Skeletal muscle tissue (tissue), 4 donors: ENCODE measurements around the gene RNF180. TPM values are rescaled to one million over a fixed set of nuclear protein-coding genes. Genes with fewer than 3 reads are reported as not detected.
"Not testable (repeated sequence)": the region's sequence is repeated elsewhere in the genome, so short reads cannot be mapped to it uniquely, and the experiment has no call there.

Experiments used
- H3K27ac ChIP-seq: one replicate; pipeline ENCODE4 v1.7.0; 2013; ENCODE audit warnings: mild to moderate bottlenecking, low read depth, low read length, inconsistent platforms
- H3K27me3 ChIP-seq, 3 donors: one replicate each; pipeline ENCODE4 v1.7.0; 2013; ENCODE audit warnings: low read length in 3 of 3; ENCODE audit not compliant: control insufficient read depth in 3 of 3, insufficient read depth in 3 of 3
- H3K36me3 ChIP-seq, 3 donors: one replicate each; pipeline ENCODE4 v1.7.0; 2013; ENCODE audit warnings: low read length in 3 of 3; ENCODE audit not compliant: control insufficient read depth in 3 of 3, insufficient read depth in 3 of 3
- H3K4me1 ChIP-seq, 3 donors: one replicate each; pipeline ENCODE4 v1.7.0; 2013; ENCODE audit warnings: low read length in 3 of 3, mild to moderate bottlenecking in 3 of 3; ENCODE audit not compliant: control insufficient read depth in 3 of 3, insufficient read depth in 3 of 3
- H3K4me3 ChIP-seq, 3 donors: one replicate each; pipeline ENCODE4 v1.7.0; 2013; ENCODE audit warnings: low read length in 3 of 3
- H3K9ac ChIP-seq, 3 donors: one replicate each; pipeline ENCODE4 v1.7.0; 2013; ENCODE audit warnings: low read length in 3 of 3, mild to moderate bottlenecking in 3 of 3, moderate library complexity in 2 of 3, low read depth in 1 of 3
- H3K9me3 ChIP-seq, 3 donors: one replicate each; pipeline ENCODE4 v1.7.0; 2013; ENCODE audit warnings: low read length in 3 of 3; ENCODE audit not compliant: control insufficient read depth in 3 of 3
- total RNA-seq: library from RNA; depleted of rRNA; stranded (reverse); fragments of >200 nt; gene quantifications from one replicate; pipeline ENCODE4 v1.2.3, GENCODE V29; 2014
- donor health status: Osteomylitis.

Gene RNF180
- total RNA-seq, 1 donor from 2014 or later: 2.6 TPM

DNA sequence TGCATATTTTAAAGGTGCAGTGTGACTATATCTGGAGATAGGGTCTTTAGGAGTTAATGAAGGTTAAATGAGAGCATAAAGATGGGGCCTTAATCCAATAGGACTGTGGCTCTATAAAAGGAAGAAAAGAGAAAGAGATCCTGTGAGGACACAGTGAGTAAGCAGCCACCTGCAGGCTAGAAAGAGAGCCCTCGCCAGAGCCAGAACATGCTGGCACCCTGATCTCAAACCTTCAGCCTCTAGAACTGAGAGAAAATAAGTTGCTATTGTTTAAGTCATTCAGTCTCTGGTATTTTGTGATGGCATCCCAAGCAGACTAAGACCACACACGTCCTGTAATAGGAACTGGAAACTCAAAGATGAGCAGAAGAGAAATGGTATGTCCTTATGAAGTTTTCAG, 41.0 kb downstream of the RNF180 start:
- Histone ChIP-seq H3K9ac (no peak overlapping the region), H3K4me1 (peaks cover 0 to 3% (median 0%) of the 10 kb centered on the region in 3 donors), H3K36me3 (no peaks in the 10 kb centered on the region), H3K4me3 (no peak overlapping the region), H3K27me3 (no peaks in the 10 kb centered on the region), H3K9me3 (no peaks in the 10 kb centered on the region), H3K27ac (no peak overlapping the region)

DNA sequence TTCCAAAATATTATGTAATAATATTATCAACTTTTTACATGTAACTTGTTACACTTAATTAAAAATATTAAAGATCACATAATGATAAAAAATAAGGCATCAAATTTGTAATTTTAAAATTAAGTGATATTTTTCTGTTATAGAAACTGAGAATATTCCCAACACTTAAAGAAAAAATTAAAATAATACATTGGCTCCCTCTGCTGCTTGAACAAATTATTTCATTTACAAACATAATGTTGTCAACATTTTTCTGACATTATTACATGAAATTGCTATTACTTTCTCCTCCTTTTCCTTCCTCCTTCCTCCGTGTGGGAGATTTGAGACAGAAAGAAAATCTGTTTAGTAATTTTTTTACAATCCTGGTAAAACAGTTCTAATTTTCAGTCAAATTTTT, 42.3 kb downstream of the RNF180 start:
- Histone ChIP-seq H3K36me3 (no peaks in the 10 kb centered on the region), H3K4me3 (no peak overlapping the region), H3K4me1 (peaks cover 0 to 3% (median 0%) of the 10 kb centered on the region in 3 donors), H3K9ac (no peak overlapping the region), H3K27ac (no peak overlapping the region), H3K27me3 (no peaks in the 10 kb centered on the region), H3K9me3 (no peaks in the 10 kb centered on the region)

DNA sequence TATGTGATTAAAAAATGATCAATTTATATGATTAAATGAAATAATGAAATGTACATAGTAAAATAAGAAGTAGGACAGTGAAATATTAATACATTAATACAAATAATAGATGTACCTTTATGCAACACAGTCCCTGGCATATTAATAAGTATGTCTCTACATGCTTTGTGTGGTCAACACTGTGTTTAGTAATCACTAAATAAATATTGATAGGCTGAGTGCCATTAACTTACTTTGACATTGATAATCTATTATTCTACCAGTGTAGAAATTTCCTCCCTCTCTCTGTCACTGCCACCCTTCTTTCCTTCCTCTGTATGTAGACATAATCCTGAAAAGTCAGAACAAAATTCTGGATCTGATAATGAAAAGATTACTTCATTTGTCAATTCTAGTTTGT, 43.7 kb downstream of the RNF180 start:
- H3K9me3 ChIP-seq: no peaks in the 10 kb centered on the region
- H3K36me3 ChIP-seq: peaks cover 0 to 2% (median 0%) of the 10 kb centered on the region in 3 donors
- peaks cover 0 to 3% (median 0%) of the 10 kb centered on the region in 3 donors for H3K4me1 ChIP-seq
- H3K27ac ChIP-seq: no peak overlapping the region
- no peak overlapping the region for H3K9ac ChIP-seq
- no peak overlapping the region for H3K4me3 ChIP-seq
- no peaks in the 10 kb centered on the region for H3K27me3 ChIP-seq

DNA sequence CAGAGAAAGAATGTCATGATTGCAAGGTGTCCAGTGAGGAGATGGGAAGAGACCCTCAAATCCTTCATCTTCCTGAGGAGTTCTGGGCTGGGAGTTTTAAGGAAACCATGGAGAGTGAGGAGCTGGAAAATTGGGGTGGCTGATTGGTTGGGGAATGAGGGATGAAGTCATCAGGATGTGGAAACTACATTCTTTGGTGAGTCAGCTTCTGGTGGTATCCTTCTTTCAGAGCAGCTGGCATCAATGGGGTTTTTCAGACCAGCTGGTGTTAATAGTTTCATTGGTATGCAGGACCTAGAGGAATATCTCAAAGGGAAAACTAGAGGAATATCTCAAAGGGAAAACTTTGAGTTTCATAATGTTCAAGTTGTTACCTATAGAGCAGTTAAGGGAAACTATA, 45.2 kb downstream of the RNF180 start:
- H3K27me3 ChIP-seq: no peaks in the 10 kb centered on the region
- peaks cover 0 to 2% (median 0%) of the 10 kb centered on the region in 3 donors for H3K36me3 ChIP-seq
- H3K4me3 ChIP-seq: no peak overlapping the region
- no peak overlapping the region for H3K27ac ChIP-seq
- H3K9me3 ChIP-seq: no peaks in the 10 kb centered on the region
- no peak overlapping the region for H3K9ac ChIP-seq
- H3K4me1 ChIP-seq: peaks cover 0 to 3% (median 0%) of the 10 kb centered on the region in 3 donors

DNA sequence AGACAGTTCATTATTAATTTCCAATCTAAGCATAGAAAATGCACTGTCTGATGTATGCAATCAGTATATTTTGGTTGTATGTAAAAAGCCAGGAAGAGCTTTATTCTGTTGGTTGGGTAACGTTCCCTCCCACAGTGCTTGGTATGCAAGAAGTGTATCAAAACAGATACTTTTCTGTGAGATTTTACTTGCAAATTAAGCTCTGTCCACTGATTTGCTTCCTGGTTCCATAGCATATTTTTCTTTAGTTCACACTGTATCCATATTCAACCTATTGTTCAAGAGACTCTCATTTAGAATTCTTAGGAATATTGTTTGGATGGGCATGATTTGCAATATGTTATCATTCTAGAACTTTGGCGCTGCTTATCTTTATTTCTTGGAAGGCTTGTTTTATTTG, 47.4 kb downstream of the RNF180 start:
- H3K4me3 ChIP-seq: no peak overlapping the region
- no peak overlapping the region for H3K27ac ChIP-seq
- no peak overlapping the region for H3K9ac ChIP-seq
- no peaks in the 10 kb centered on the region for H3K9me3 ChIP-seq
- no peaks in the 10 kb centered on the region for H3K27me3 ChIP-seq
- H3K36me3 ChIP-seq: peaks cover 0 to 2% (median 0%) of the 10 kb centered on the region in 3 donors
- H3K4me1 ChIP-seq: peaks cover 0 to 3% (median 0%) of the 10 kb centered on the region in 3 donors

DNA sequence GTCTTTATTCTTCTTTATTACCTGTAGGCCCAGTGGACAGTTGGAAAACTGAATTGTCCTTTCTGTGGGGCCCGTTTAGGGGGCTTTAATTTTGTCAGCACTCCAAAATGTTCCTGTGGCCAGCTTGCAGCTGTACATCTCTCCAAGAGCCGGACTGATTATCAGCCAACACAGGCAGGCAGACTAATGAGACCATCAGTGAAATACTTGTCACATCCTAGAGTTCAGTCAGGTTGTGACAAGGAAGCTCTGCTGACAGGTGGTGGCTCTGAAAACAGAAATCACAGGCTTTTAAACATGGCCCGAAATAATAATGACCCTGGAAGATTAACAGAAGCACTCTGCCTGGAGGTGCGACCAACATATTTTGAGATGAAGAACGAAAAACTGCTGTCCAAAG, 47.9 kb downstream of the RNF180 start:
- no peak overlapping the region for H3K9ac ChIP-seq
- H3K4me1 ChIP-seq: peaks cover 0 to 3% (median 0%) of the 10 kb centered on the region in 3 donors
- H3K36me3 ChIP-seq: peaks cover 0 to 2% (median 0%) of the 10 kb centered on the region in 3 donors
- H3K27me3 ChIP-seq: no peaks in the 10 kb centered on the region
- no peak overlapping the region for H3K4me3 ChIP-seq
- no peaks in the 10 kb centered on the region for H3K9me3 ChIP-seq
- H3K27ac ChIP-seq: no peak overlapping the region

DNA sequence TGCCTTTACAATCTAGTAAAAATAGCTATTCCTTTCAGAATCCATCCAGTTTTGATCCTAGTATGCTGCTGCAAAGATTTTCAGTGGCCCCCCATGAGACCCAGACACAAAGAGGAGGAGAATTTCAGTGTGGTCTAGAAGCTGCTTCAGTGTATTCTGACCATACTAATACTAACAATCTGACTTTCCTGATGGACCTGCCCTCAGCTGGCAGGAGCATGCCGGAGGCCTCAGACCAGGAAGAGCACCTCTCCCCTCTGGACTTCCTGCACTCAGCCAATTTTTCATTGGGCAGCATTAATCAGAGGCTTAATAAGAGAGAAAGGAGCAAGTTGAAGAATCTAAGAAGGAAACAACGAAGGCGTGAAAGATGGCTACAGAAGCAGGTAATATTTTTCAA, 48.5 kb downstream of the RNF180 start:
- Histone ChIP-seq H3K9ac (no peak overlapping the region), H3K27ac (no peak overlapping the region)

DNA sequence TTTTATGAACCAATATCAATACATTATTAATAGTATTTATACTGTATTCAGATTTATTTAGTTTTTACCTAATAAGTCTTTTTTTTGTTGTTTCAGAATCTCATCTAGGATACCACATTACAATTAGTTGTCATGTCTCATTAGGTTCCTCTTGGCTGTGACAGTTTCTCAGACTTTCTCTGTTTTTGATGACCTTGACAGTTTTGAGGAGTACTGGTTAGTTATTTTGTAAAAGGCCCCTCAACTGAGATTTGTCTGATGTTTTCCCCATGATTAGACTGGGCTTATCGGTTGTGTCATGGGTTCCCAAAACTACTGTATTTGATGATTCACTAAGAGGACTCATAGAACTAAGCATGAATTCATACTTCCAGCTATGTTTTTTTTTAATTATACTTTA, 56.3 kb downstream of the RNF180 start:
- Histone ChIP-seq H3K4me1 (no peaks in the 10 kb centered on the region), H3K36me3 (peaks cover 0 to 3% (median 0%) of the 10 kb centered on the region in 3 donors), H3K9ac (no peak overlapping the region), H3K4me3 (no peak overlapping the region), H3K27ac (no peak overlapping the region), H3K9me3 (no peaks in the 10 kb centered on the region), H3K27me3 (no peaks in the 10 kb centered on the region)

More for the DNA sequence above, 48.5 kb downstream of the RNF180 start:
- H3K36me3 ChIP-seq: peaks cover 0 to 2% (median 0%) of the 10 kb centered on the region in 3 donors
- peaks cover 0 to 3% (median 0%) of the 10 kb centered on the region in 3 donors for H3K4me1 ChIP-seq
- no peak overlapping the region for H3K4me3 ChIP-seq
- H3K9me3 ChIP-seq: no peaks in the 10 kb centered on the region
- H3K27me3 ChIP-seq: no peaks in the 10 kb centered on the region

DNA sequence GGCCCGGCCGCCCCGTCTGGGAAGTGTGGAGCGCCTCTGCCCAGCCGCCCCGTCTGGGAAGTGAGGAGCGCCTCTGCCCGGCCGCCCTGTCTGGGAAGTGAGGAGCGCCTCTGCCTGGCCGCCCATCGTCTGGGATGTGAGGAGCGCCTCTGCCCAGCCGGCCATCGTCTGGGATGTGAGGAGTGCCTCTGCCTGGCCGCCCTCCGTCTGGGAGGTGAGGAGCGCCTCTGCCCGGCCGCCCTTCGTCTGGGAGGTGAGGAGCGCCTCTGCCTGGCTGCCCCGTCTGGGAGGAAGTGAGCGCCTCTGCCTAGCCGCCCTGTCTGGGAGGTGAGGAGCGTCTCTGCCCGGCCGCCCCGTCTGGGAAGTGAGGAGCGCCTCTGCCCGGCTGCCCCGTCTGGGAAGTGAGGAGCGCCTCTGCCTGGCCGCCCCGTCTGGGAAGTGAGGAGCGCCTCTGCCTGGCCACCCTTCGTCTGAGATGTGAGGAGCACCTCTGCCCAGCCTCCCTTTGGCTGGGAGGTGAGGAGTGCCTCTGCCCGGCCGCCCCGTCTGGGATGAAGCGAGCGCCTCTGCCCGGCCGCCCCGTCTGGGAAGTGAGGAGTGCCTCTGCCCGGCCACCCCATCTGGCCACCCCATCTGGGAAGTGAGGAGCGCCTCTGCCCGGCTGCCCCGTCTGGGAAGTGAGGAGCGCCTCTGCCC, 59.8 kb downstream of the RNF180 start:
- H3K27me3 ChIP-seq, H3K36me3 ChIP-seq: not testable (repeated sequence)

DNA sequence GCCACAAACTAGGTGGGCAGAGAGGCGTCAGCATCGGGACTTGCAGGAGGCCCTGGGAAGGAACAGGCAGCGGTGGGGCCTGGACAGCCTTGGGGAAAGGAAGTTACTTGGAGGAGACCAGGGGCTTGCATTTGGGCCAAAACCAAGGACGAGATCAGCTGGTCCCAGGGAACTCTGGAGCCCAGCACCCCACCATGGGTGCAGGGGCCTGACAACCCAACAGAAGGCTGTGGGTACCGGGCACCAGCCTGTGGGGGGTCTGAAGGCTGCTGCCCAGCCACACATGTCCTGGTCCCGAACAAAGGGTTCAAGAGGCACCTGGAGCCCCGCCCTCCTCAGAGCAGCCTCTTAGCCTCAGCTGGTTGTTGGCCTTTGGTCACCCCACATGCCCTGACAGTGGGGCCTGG, 61.5 kb downstream of the RNF180 start:
- not testable (repeated sequence) for H3K9ac ChIP-seq, H3K4me1 ChIP-seq, H3K27me3 ChIP-seq, H3K4me3 ChIP-seq, H3K27ac ChIP-seq, H3K36me3 ChIP-seq, H3K9me3 ChIP-seq

More for the DNA sequence above, 59.8 kb downstream of the RNF180 start:
- H3K4me3 ChIP-seq, H3K4me1 ChIP-seq, H3K9ac ChIP-seq, H3K9me3 ChIP-seq, H3K27ac ChIP-seq: not testable (repeated sequence)
